Stomach (tissue), 9 donors: ENCODE results near the gene PTPRG. TPM values are rescaled to one million over a fixed set of nuclear protein-coding genes. Genes with fewer than 3 reads are reported as not detected.

ENCODE experiments used
- DNase-seq, 2 donors: peaks; one replicate each; pipeline versions ENCODE4 v3.0.0 to v3.0.0-alpha.2; 2013 to 2019
- H3K27ac ChIP-seq, 5 donors: fragments of 200-600 bp in 4 of 5; sonication (generic) in 4 of 5; one replicate each; pipeline ENCODE4 v1.5.1; 2013 to 2019; ENCODE audit warnings: mild to moderate bottlenecking in 1 of 5, moderate library complexity in 1 of 5
- H3K27me3 ChIP-seq, 3 donors: fragments of 200-600 bp; sonication (generic); one replicate each; pipeline ENCODE4 v1.5.1; 2017 to 2019; ENCODE audit warnings: mixed run types in 1 of 3
- H3K36me3 ChIP-seq, 4 donors: fragments of 200-600 bp; sonication (generic); 1 replicate in 3 of 4; 2 replicates in 1 of 4; pipeline ENCODE4 v1.5.1; 2016 to 2019
- H3K4me1 ChIP-seq, 4 donors: fragments of 200-600 bp; sonication (generic); one replicate each; pipeline ENCODE4 v1.5.1; 2016 to 2019
- H3K4me3 ChIP-seq, 4 donors: fragments of 200-600 bp; sonication (generic) in 3 of 4; one replicate each; pipeline ENCODE4 v1.5.1; 2016 to 2019; ENCODE audit warnings: mild to moderate bottlenecking in 1 of 4
- H3K9me3 ChIP-seq, 4 donors: fragments of 200-600 bp; sonication (generic); one replicate each; pipeline ENCODE4 v1.5.1; 2016 to 2019
- EP300 ChIP-seq: sonication (generic); formaldehyde crosslinking; IDR thresholded peaks from one replicate; pipeline ENCODE4 v1.6.1; 2017; ENCODE audit warnings: antibody characterized with exemption
- POLR2A ChIP-seq, 4 donors: fragments of 450-650 bp; IDR thresholded peaks; one replicate each; pipeline ENCODE4 v1.6.1; 2016; ENCODE audit warnings: antibody characterized with exemption in 4 of 4, control low read depth in 2 of 4, mild to moderate bottlenecking in 1 of 4, moderate library complexity in 1 of 4
- POLR2AphosphoS5 ChIP-seq, 3 donors: sonication (generic); formaldehyde crosslinking; IDR thresholded peaks; one replicate each; pipeline ENCODE4 v1.6.1; 2016; ENCODE audit warnings: antibody characterized with exemption in 3 of 3
- WGBS, 5 donors: extraction: QIAGEN DNeasy Blood & Tissue Kit in 3 of 5; methylation state at CpG; one replicate each; pipeline versions ENCODE4 v1.1.5 to v1.1.7; 2013 to 2018; 5-methylcytosine and 5-hydroxymethylcytosine counted together
- intact Hi-C: fragments of 100-400 bp; cut with DNase I; formaldehyde crosslinking; loops from one replicate; pipeline ENCODE4 v1.15.1; 2023; ENCODE audit warnings: low total_unique reads
- polyA plus RNA-seq, 3 donors: library from polyadenylated mRNA; stranded (reverse); fragments of 200-250 nt; gene quantifications; one replicate each; pipeline ENCODE4 v1.2.3, GENCODE V29; 2013
- total RNA-seq, 5 donors: library from RNA; depleted of rRNA; stranded (reverse); fragments of >200 nt; gene quantifications; one replicate each; pipeline versions ENCODE4 v1.1.0 to v1.2.3, GENCODE V29; 2014 to 2016
- TF ChIP-seq, protein P1 (sequence below), 7 experiments: fragments of 450-650 bp in 4 of 7; fragments of 200-600 bp in 3 of 7; sonication (generic) in 3 of 7; IDR thresholded peaks; one replicate each; pipeline ENCODE4 v1.5.1; 2016 to 2019; ENCODE audit warnings: antibody characterized with exemption in 7 of 7, control low read depth in 2 of 7, mild to moderate bottlenecking in 1 of 7
- donor health status: healthy with polysubstance abuse.
- donor health status: Bipolar disorder and iron deficiency.
- donor health status: healthy.

Gene PTPRG
- total and polyA plus RNA-seq, 8 donors: 2.4 to 96.0 (median 22.0) TPM

DNA sequence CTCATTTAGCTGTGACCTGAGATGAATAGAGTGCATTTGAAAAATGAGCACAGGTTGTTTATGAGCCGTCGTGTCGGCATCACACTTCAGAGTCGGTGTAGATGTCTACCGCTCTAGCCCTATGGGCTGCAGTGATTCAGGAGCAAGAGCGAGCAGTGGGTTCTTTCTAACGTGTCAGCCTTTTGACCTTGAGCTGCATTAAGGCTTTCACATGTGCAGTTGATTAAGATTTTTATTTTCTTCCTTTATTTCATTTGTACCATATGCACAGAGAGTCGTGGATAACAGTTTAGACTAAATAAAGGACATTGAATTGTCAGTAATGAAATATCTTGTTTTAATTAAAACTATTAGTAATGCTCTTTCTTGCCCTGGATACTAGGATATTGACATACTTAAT is 368.2 kb downstream of the PTPRG start:
- no peak for DNase-seq
- Histone ChIP-seq H3K4me1 (peaks cover 0 to 41% (median 8%) of the 10 kb centered on the region in 4 donors), H3K9me3 (peaks cover 0 to 4% (median 0%) of the 10 kb centered on the region in 4 donors), H3K4me3 (no peak overlapping the region), H3K36me3 (no peaks in the 10 kb centered on the region), H3K27me3 (no peaks in the 10 kb centered on the region), H3K27ac (no peak overlapping the region)
- WGBS, 5 donors: 87 to 95% (median 93%) methylated on average over 8 of the region's 8 CpGs
- TF ChIP-seq EP300 (no peak), POLR2AphosphoS5 (IDR thresholded peaks at IDR 0.05) (no peak), POLR2A (IDR thresholded peaks at IDR 0.05) (no peak)
- TF ChIP-seq, protein P1, sequence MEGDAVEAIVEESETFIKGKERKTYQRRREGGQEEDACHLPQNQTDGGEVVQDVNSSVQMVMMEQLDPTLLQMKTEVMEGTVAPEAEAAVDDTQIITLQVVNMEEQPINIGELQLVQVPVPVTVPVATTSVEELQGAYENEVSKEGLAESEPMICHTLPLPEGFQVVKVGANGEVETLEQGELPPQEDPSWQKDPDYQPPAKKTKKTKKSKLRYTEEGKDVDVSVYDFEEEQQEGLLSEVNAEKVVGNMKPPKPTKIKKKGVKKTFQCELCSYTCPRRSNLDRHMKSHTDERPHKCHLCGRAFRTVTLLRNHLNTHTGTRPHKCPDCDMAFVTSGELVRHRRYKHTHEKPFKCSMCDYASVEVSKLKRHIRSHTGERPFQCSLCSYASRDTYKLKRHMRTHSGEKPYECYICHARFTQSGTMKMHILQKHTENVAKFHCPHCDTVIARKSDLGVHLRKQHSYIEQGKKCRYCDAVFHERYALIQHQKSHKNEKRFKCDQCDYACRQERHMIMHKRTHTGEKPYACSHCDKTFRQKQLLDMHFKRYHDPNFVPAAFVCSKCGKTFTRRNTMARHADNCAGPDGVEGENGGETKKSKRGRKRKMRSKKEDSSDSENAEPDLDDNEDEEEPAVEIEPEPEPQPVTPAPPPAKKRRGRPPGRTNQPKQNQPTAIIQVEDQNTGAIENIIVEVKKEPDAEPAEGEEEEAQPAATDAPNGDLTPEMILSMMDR (IDR thresholded peaks at IDR 0.05): no peak
- intact Hi-C loops: no loop called here

- H3K4me1 ChIP-seq: peaks cover 0 to 27% (median 5%) of the 10 kb centered on the region in 4 donors
- H3K9me3 ChIP-seq: peaks cover 0 to 10% (median 0%) of the 10 kb centered on the region in 4 donors
- no peaks in the 10 kb centered on the region for H3K27me3 ChIP-seq
- no peaks in the 10 kb centered on the region for H3K36me3 ChIP-seq
- TF ChIP-seq EP300: no peak
- TF ChIP-seq POLR2AphosphoS5 (IDR thresholded peaks at IDR 0.05): no peak
- TF ChIP-seq, protein P1 (IDR thresholded peaks at IDR 0.05): no peak
- no peak overlapping the region for H3K4me3 ChIP-seq
- DNase-seq: no peak
- intact Hi-C loops: no loop called here
- no peak overlapping the region for H3K27ac ChIP-seq
- WGBS, 5 donors: 89 to 94% (median 94%) methylated on average over 6 of the region's 6 CpGs
These were observed 371.1 kb downstream of the PTPRG start for GRCh38 chr3:61932499-61932898.

- intact Hi-C loops: no loop called here
- TF ChIP-seq POLR2A (IDR thresholded peaks at IDR 0.05) (no peak), EP300 (no peak), POLR2AphosphoS5 (IDR thresholded peaks at IDR 0.05) (no peak)
- TF ChIP-seq, protein P1 (IDR thresholded peaks at IDR 0.05): no peak
- Histone ChIP-seq H3K4me3 (no peak overlapping the region), H3K36me3 (no peaks in the 10 kb centered on the region), H3K27me3 (no peaks in the 10 kb centered on the region), H3K4me1 (peaks cover 0 to 24% (median 10%) of the 10 kb centered on the region in 4 donors), H3K9me3 (peaks cover 0 to 10% (median 0%) of the 10 kb centered on the region in 4 donors), H3K27ac (no peak overlapping the region)
- DNase-seq: no peak
- WGBS, 5 donors: 85 to 93% (median 91%) methylated on average over 5 of the region's 5 CpGs
These were observed 372.6 kb downstream of the PTPRG start for GRCh38 chr3:61933798-61934504.

GRCh38 chr3:61934505-61934871 is 373.1 kb downstream of the PTPRG start:
- Histone ChIP-seq H3K4me3 (no peak overlapping the region), H3K27me3 (no peaks in the 10 kb centered on the region), H3K27ac (no peak overlapping the region), H3K36me3 (no peaks in the 10 kb centered on the region), H3K9me3 (peaks cover 0 to 10% (median 0%) of the 10 kb centered on the region in 4 donors), H3K4me1 (peaks cover 0 to 26% (median 12%) of the 10 kb centered on the region in 4 donors)
- 91 to 100% (median 95%) methylated on average over 1 of the region's 1 CpG for WGBS, 5 donors
- no peak for TF ChIP-seq POLR2A (IDR thresholded peaks at IDR 0.05)
- TF ChIP-seq POLR2AphosphoS5 (IDR thresholded peaks at IDR 0.05): no peak
- no peak for TF ChIP-seq EP300
- TF ChIP-seq, protein P1 (IDR thresholded peaks at IDR 0.05): no peak
- intact Hi-C loops: no loop called here
- DNase-seq: no peak
